AG04450 (cell line): ENCODE data around the gene IGHMBP2. TPM values are rescaled to one million over a fixed set of nuclear protein-coding genes. Genes with fewer than 3 reads are reported as not detected.

Experiments used
- CTCF ChIA-PET: fragments of 300-600, 350-600 bp; formaldehyde crosslinking; extraction: SDS; loops from one replicate; lab custom pipeline; 2022; ENCODE audit warnings: antibody characterized with exemption, inconsistent platforms; lab: Charles Lee
- POLR2A ChIA-PET: fragments of 350-600 bp; formaldehyde crosslinking; extraction: SDS; loops from one replicate; lab custom pipeline; 2021; ENCODE audit warnings: antibody characterized with exemption, inconsistent platforms; lab: Yijun Ruan, JAX
- DNase-seq: peaks from one replicate; pipeline ENCODE4 v3.0.0-alpha.2; 2011; ENCODE audit warnings: low read depth, low spot score
- H3K27ac ChIP-seq: one replicate; pipeline ENCODE4 v1.5.1; 2012; ENCODE audit warnings: low read depth, low read length, control low read depth
- H3K27me3 ChIP-seq: one replicate; pipeline ENCODE4 v1.6.0; 2012; ENCODE audit warnings: low read length; ENCODE audit not compliant: control insufficient read depth, insufficient read depth
- H3K4me3 ChIP-seq: 2 replicates; pipeline ENCODE4 v1.5.1; 2011; ENCODE audit warnings: mild to moderate bottlenecking, low read depth, low read length, control low read depth
- H3K9me3 ChIP-seq: 2 replicates; pipeline ENCODE4 v1.5.1; 2012; ENCODE audit warnings: low read length; ENCODE audit not compliant: control insufficient read depth, insufficient read depth
- CTCF ChIP-seq: IDR thresholded peaks from 2 replicates; pipeline ENCODE4 v1.5.1; 2011; ENCODE audit warnings: low read depth, low read length, control low read depth, inconsistent platforms
- polyA plus RNA-seq: library from polyadenylated mRNA; depleted of rRNA; stranded (reverse); fragments of >200 nt; gene quantifications from 2 replicates; pipeline ENCODE4 v1.2.3, GENCODE V29; 2011

IGHMBP2 gene
- polyA plus RNA-seq, 1 experiment: 8.7 TPM

- POLR2A ChIA-PET: interaction anchor here (0.6 kb wide), 1 partner anchor 142 kb away, joined by 6 read pairs; no protein-coding TSS in a partner anchor
- H3K9me3 ChIP-seq: no peaks in the 10 kb centered on the region; the same call in 1 of the 2 replicates
- CTCF ChIA-PET: interaction anchor here (1.0 to 1.6 kb wide), 2 partner anchors 9 to 72 kb away, joined by 3 to 5 read pairs; no protein-coding TSS in a partner anchor
- TF ChIP-seq CTCF: no peak
- H3K27me3 ChIP-seq: no peaks in the 10 kb centered on the region
- no peak for DNase-seq
- H3K27ac ChIP-seq: peak overlapping the region; percentile 57
- no peak overlapping the region for H3K4me3 ChIP-seq
Observed at GRCh38 chr11:68942095-68942620, 38.5 kb downstream of the IGHMBP2 start.

- DNase-seq: no peak
- POLR2A ChIA-PET: no interaction called here
- CTCF ChIA-PET: interaction anchor here (1.0 kb wide), 1 partner anchor 71 kb away, joined by 3 read pairs; no protein-coding TSS in a partner anchor
Observed at GRCh38 chr11:68942751-68943271, 39.1 kb downstream of the IGHMBP2 start.

GRCh38 chr11:68946416-68947090 lies 42.9 kb downstream of the IGHMBP2 start:
- POLR2A ChIA-PET: interaction anchor here (0.6 to 0.7 kb wide), 3 partner anchors 9 to 185 kb away, joined by 3 to 5 read pairs (median 3); no protein-coding TSS in a partner anchor
- Histone ChIP-seq H3K27ac (peak overlapping the region; percentile 83), H3K27me3 (no peaks in the 10 kb centered on the region), H3K4me3 (no peak overlapping the region), H3K9me3 (no peaks in the 10 kb centered on the region)
- TF ChIP-seq CTCF: no peak
- CTCF ChIA-PET: no interaction called here
- DNase-seq: peak; percentile 59

More at GRCh38 chr11:68942751-68943271, 39.1 kb downstream of the IGHMBP2 start:
- Histone ChIP-seq H3K27ac (peak overlapping the region; percentile 57), H3K27me3 (no peaks in the 10 kb centered on the region), H3K4me3 (no peak overlapping the region), H3K9me3 (no peaks in the 10 kb centered on the region; the same call in 1 of the 2 replicates)
- no peak for TF ChIP-seq CTCF

GRCh38 chr11:68947151-68947550 lies 43.5 kb downstream of the IGHMBP2 start:
- H3K27me3 ChIP-seq: no peaks in the 10 kb centered on the region
- POLR2A ChIA-PET: no interaction called here
- DNase-seq: no peak
- TF ChIP-seq CTCF: no peak
- no peaks in the 10 kb centered on the region for H3K9me3 ChIP-seq
- H3K27ac ChIP-seq: no peak overlapping the region
- CTCF ChIA-PET: no interaction called here
- H3K4me3 ChIP-seq: no peak overlapping the region

- TF ChIP-seq CTCF: no peak
- Histone ChIP-seq H3K27me3 (no peaks in the 10 kb centered on the region), H3K27ac (peak overlapping the region; percentile 21), H3K4me3 (no peak overlapping the region), H3K9me3 (no peaks in the 10 kb centered on the region)
- CTCF ChIA-PET: interaction anchor here (1.0 kb wide), 1 partner anchor 65 kb away, joined by 3 read pairs; no protein-coding TSS in a partner anchor
- DNase-seq: no peak
- POLR2A ChIA-PET: no interaction called here
Observed at GRCh38 chr11:68948496-68948895, 44.8 kb downstream of the IGHMBP2 start.
